Stimulated activated CD4-positive, alpha-beta T cell treated with anti-CD3 and anti-CD28 coated beads, Interleukin-15, amount 100 ng/mL, for 1 hour (primary cell): ENCODE measurements around the gene GDF2.

ENCODE experiments used
- DNase-seq, 2 donors: peaks; one replicate each; pipeline ENCODE4 v3.0.0-alpha.2; 2020; ENCODE audit warnings: low read depth in 1 of 2, low spot score in 1 of 2

GDF2 gene

GRCh38 chr10:47366731-47367460 lies 44.6 kb downstream of the GDF2 start:
- no peak for DNase-seq

DNA sequence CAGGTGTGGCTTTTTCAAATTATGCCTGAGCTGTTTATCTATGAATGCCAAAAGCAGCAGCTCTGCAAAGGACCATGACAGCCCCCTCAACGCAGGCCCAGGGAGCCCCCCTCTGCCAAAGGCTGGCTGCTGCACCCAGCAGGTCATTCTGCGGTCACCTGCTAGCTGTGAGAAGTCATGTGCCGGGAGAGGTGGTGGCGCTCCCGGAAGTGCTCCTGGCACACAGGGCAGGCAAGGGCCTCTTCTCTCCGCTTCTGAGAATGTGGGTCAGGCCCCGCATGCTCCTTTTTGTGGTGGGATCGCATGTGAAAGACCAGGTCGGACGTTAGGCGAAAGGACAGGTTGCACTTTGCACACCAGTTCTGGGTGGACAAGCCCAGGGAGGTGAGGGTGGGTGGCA lies 45.4 kb downstream of the GDF2 start:
- no peak for DNase-seq

GRCh38 chr10:47368431-47369180 lies 46.4 kb downstream of the GDF2 start:
- no peak for DNase-seq

GRCh38 chr10:47369251-47369894 lies 47.1 kb downstream of the GDF2 start:
- DNase-seq = no peak

DNA sequence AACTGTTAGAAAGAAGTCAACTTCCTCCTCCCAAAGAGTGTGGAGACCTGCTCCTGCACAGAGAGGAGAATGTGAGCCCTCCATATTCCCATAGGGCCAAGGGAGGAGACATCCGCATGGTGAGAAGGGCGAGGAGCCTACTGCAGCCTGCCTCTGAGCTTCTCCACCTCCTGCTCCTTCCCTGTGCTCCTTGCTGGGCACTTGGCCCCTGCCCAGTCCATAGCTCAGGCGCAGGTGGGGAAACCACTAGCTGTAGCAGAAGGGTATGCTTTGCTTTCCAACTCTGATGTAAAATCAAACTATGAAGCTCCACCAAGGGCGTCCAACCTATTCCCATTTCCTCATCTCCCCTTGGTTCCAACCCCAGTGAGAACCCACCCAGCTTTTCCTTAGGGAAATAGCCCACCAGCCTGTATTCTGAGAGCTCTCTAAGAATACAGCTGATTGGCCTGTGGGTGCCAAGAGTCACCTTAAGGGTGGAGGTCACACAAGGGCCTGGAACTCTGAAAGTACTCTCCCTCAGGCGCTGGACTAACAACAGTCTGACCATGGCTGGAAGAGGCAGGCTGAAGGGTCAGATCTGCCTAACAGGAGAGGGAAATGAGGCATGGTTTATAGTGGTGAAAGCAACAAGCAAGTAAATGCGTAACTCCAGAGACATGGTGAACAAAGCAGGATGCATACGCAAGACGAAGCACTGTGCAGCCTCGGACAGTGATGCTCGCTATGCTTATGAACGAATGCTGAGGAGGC lies 47.9 kb downstream of the GDF2 start:
- DNase-seq = no peak

- no peak for DNase-seq
These were observed 48.6 kb downstream of the GDF2 start for GRCh38 chr10:47370878-47371277.

- DNase-seq = no peak
These were observed 49.6 kb downstream of the GDF2 start for GRCh38 chr10:47371629-47372485.

DNA sequence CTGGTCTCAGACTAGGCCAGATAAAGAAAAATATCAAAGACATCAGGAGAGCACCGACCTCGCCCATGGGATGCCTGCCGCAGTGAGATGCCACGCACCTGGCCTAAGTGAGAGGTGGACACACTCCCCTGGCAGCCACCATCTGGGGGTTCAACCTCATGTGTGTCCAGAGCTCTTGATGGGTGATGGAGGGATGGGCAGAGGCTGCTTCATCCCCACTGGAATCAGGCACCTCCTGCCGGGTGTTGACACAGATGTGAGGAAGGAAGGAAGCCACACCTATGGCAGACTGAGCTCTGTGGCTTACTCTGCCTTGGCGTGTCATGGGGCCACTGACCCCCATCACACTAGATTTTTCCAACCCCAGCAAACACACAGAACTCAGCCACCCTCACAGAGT lies 50.5 kb downstream of the GDF2 start:
- DNase-seq = no peak

DNA sequence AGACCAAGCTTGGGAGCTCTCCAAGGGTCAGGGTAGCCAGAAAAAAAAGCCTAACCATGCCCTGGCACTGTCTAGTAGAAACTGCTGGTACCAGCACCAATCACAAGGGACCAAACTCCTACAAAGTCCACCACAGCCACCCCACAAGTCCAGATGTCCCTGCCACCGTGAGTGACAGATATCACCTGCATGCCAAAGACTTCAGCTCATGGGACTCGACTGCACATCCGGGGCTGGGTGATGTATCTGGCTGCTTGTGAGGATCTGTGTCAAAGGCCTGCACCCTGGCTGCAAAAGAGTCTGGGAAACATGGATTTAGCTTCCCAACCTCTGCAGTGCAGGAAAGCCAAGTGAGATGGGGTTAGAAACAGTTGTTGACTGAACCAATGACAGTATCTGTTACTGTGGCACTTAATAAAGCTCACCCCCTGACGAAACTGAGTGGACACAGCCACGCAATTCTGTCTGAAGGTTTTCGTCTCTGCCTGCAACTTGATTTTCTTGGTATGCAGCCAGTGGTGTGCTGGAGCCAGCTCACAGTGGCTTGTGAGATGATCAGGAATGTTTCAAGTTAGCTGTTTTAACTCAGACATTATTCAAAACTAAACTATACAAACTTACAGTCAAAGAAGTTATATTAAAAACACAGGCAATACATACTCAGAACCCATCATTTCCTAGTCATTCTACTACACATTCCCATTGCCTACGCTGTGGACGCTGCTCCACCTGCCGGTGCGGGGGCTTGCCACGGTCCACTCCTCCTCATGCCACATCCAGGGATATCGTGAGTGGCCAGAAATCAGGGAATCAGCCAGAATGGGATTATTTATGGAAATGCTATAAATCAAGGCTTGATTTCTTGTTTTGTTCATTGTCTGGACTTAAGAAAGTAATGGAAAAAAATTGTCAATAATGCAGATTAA lies 52.6 kb downstream of the GDF2 start:
- no peak for DNase-seq

DNA sequence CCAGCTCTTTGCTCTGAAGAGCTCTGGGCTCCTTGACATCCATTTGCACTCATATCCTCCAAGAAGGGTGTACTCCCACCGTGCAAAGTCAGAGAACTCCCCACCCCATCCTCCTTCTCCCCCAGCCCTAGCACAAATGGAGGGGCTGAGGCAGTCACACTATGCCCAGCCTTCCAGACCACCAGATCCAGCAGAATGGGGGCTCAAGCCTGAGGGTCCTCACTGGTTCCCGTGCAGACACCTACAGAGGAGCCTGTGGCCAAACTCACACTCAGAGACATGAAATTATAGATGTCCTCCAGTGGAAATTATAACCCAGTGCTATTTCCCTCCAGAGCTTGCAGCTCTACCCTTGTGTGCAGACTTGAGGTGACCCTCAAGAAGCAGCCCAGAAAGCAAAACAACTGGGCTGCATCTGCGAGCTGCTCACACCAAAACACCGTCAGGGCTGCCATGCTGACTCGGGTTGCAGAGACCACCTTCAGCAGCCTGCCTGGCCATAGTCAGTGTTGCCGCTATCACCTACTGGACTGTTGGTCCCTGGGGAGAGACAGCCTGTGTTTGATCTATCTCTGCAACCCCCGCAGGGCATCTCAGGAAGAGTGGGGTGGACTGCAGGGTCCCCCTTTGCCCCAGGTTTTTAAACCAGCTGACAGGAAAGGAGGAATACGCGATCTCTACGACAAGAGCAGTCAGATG lies 54.4 kb downstream of the GDF2 start:
- no peak for DNase-seq
